ENCODE results near the gene HACL1.
"Not testable (repeated sequence)": the region's sequence is repeated elsewhere in the genome, so short reads cannot be mapped to it uniquely, and the experiment has no call there.

HACL1 gene

DNA sequence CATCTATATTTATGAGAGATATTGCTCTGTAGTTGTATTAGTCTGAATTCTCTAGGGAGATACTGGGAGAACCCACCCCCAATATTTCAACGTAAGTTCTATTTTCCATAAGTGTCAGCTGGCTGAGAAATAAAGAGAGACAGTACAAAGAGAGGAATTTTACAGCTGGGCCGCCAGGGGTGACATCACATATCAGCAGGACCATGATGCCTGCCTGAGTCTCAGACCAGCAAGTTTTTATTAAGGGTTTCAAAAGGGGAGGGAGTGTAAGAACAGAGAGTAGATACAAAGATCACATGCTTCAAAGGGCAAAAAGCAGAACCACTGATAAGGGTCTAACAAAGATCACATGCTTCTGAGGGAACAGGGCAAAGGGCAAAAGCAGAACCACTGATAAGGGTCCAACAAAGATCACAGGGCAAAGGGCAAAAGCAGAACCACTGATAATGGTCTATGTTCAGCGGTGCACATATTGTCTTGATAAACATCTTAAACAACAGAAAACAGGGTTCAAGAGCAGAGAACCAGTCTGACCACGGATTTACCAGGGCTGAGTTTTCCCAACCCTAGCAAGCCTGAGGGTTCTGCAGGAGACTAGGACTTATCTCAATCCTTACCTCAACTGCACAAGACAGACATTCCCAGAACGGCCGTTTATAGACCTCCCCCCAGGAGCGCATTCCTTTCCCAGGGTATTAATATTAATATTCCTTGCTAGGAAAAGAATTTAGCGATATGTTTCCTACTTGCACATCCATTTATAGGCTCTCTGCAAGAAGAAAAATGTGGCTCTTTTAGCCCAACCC lies 18.5 kb upstream of the HACL1 start:
- Mint-ChIP-seq H3K4me1 (peaks cover 25% of the 10 kb centered on the region), H3K9me3 (peaks cover 16% of the 10 kb centered on the region)
- H3K27me3 Mint-ChIP-seq; H3K36me3 Mint-ChIP-seq (ENCODE audit: insufficient read depth); ATAC-seq (replicated peaks; ENCODE audit: extremely low read depth, poor library complexity, severe bottlenecking); H3K27ac Mint-ChIP-seq (ENCODE audit: low read depth); H3K4me3 Mint-ChIP-seq; DNase-seq (ENCODE audit: low spot score in 2 of 2): not testable (repeated sequence)

DNA sequence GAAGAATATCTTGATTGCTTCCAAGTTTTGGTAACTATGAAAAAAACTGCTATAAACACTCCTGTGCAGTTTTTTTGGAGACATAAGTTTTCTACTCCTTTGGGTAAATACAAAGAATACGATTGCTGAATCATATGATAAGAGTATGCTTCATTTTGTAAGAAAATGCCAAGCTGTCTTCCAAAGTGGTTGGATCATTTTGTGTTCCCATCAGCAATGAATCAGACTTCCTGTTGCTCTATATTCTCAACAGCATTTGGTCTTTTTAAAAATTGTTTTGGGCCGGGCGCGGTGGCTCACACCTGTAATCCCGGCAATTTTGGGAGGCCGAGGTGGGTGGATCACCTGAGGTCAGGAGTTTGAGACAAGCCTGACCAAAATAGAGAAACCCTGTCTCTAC lies 14.7 kb upstream of the HACL1 start:
- no peaks in the 10 kb centered on the region for H3K27me3 Mint-ChIP-seq
- DNase-seq (ENCODE audit: low spot score in 2 of 2) (no peak), ATAC-seq (replicated peaks; ENCODE audit: extremely low read depth, poor library complexity, severe bottlenecking) (no peak)
- H3K27ac Mint-ChIP-seq (ENCODE audit: low read depth) = no peak overlapping the region
- peaks cover 10% of the 10 kb centered on the region for H3K9me3 Mint-ChIP-seq
- H3K4me1 Mint-ChIP-seq = peaks cover 9% of the 10 kb centered on the region
- peaks cover 3% of the 10 kb centered on the region for H3K36me3 Mint-ChIP-seq (ENCODE audit: insufficient read depth)
- H3K4me3 Mint-ChIP-seq = no peak overlapping the region

DNA sequence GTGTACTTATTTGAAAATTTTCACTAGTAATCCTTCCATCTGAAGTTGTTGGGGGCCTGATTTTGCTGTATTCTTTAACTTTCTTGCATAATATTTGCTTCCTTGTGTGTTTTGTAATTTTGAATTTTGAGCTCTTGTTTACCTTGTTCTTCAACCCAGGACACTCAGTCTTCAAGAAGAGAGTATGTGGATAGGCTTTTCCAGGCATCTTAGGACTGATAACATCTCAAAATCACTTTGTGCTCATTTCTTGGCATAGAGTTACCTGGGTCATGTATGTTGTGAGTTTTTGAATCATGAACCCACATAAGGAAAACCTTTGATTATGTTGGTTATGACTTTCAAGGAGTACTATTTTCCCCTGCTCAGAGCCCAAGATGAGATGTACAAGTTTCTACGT lies 13.6 kb upstream of the HACL1 start:
- DNase-seq (ENCODE audit: low spot score in 2 of 2) (no peak), ATAC-seq (replicated peaks; ENCODE audit: extremely low read depth, poor library complexity, severe bottlenecking) (no peak)
- H3K4me1 Mint-ChIP-seq = peaks cover 9% of the 10 kb centered on the region
- H3K4me3 Mint-ChIP-seq = no peak overlapping the region
- H3K27ac Mint-ChIP-seq (ENCODE audit: low read depth) = no peak overlapping the region
- peaks cover 3% of the 10 kb centered on the region for H3K36me3 Mint-ChIP-seq (ENCODE audit: insufficient read depth)
- H3K9me3 Mint-ChIP-seq = peaks cover 10% of the 10 kb centered on the region
- H3K27me3 Mint-ChIP-seq = no peaks in the 10 kb centered on the region

DNA sequence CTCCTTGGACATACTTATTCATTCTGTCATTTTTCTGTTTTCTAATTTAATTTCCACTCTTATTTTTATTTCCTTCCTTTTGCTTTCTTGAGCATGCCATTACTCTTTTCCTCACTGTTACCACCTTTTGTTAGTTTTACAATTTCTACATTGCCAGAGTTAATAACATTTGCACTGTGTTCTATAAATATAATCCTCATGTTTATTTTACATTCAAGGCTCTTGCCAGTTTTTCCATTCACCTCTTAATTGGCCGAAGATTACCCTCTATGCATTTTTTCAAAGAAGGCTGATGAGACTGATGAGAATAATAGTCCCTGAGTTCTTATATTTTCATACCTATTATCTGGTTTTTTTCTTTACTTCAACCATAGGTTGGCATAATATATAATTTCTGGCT lies 10.6 kb upstream of the HACL1 start:
- H3K27me3 Mint-ChIP-seq = no peaks in the 10 kb centered on the region
- ATAC-seq (replicated peaks; ENCODE audit: extremely low read depth, poor library complexity, severe bottlenecking) = no peak
- H3K27ac Mint-ChIP-seq (ENCODE audit: low read depth) = no peak overlapping the region
- no peak overlapping the region for H3K4me3 Mint-ChIP-seq
- peaks cover 9% of the 10 kb centered on the region for H3K4me1 Mint-ChIP-seq
- H3K36me3 Mint-ChIP-seq (ENCODE audit: insufficient read depth) = peaks cover 5% of the 10 kb centered on the region
- no peak for DNase-seq (ENCODE audit: low spot score in 2 of 2)
- H3K9me3 Mint-ChIP-seq = no peaks in the 10 kb centered on the region

DNA sequence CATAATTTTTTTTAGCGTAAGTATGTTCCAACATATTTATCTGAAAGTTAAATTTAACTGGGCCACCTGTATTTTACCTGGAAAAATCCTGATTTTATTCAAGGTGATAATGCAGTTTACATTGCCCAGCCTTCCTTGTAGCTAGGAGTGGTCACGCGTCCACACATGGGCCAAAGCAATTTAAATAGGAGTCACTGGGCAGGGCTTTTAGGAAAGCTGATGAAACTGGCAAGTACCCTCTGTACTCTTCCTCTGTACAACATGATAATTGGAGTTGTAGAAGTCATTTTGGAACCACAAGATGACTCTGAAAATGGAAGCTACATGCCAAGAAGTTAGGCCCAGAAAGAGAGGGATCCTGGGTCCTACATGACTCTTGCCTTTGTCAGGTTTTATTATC lies 9.6 kb upstream of the HACL1 start:
- DNase-seq (ENCODE audit: low spot score in 2 of 2) = no peak
- ATAC-seq (replicated peaks; ENCODE audit: extremely low read depth, poor library complexity, severe bottlenecking) = no peak
- no peak overlapping the region for H3K27ac Mint-ChIP-seq (ENCODE audit: low read depth)
- peaks cover 9% of the 10 kb centered on the region for H3K4me1 Mint-ChIP-seq
- H3K9me3 Mint-ChIP-seq = no peaks in the 10 kb centered on the region
- H3K27me3 Mint-ChIP-seq = no peaks in the 10 kb centered on the region
- H3K4me3 Mint-ChIP-seq = no peak overlapping the region
- H3K36me3 Mint-ChIP-seq (ENCODE audit: insufficient read depth) = peaks cover 5% of the 10 kb centered on the region

DNA sequence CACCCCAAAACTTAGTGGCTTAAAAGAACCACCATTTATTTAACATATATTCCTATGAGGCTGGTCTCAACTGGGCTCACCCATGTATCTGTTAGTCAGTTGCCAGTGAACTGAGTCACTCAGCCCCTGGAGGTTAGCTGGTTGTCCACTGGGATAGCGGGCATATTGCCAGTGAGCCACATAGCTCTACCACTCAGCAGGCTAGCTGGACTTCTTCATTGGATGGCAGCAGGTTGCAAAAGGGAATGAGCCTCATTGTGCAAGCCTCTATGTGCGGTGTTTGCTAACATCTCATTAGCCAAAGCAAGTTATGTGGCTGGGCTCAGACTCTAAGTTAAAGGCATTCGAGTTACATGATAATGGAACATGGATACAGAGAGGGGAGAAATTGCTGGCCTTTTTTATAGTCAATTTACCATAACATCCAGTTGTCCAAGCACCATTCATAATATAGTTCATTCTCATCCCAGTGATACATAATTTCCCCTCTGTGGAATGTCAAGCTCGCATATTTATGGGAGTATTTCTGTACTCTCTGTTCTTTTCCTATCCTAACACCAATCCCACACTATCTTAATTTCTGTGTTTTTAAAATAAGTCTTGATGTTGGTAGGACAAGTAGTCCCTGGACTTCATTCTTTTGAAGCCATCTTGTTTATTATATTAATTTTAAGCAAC lies 8.9 kb upstream of the HACL1 start:
- ATAC-seq (replicated peaks; ENCODE audit: extremely low read depth, poor library complexity, severe bottlenecking) = no peak
- DNase-seq (ENCODE audit: low spot score in 2 of 2) = no peak
- H3K4me3 Mint-ChIP-seq = no peak overlapping the region
- H3K27ac Mint-ChIP-seq (ENCODE audit: low read depth) = no peak overlapping the region
- no peaks in the 10 kb centered on the region for H3K27me3 Mint-ChIP-seq
- H3K36me3 Mint-ChIP-seq (ENCODE audit: insufficient read depth) = peaks cover 5% of the 10 kb centered on the region
- peaks cover 9% of the 10 kb centered on the region for H3K4me1 Mint-ChIP-seq
- no peaks in the 10 kb centered on the region for H3K9me3 Mint-ChIP-seq

DNA sequence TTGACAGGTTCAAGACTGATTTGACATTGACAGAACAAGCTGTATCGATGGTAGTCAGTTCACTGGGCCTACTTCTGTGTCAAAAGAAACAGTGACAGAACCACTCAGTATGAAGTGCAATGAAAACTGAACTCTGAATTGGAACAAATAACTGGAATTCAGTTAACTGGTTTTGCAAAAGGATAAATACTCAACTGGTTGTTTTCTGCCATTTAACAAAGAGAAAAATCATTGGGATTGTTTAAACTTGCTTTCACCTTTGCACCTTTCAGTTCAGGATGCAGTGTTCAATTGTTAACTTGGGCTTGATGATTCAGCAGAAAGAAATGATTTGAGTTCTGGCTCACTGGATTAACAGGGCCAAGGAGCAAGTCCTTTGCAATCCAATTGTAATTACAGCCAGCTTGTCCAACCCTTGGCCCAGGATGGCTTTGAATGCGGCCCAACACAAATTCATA lies 5.1 kb upstream of the HACL1 start:
- no peak for DNase-seq (ENCODE audit: low spot score in 2 of 2)
- no peak overlapping the region for H3K4me3 Mint-ChIP-seq
- ATAC-seq (replicated peaks; ENCODE audit: extremely low read depth, poor library complexity, severe bottlenecking) = no peak
- H3K27me3 Mint-ChIP-seq = no peaks in the 10 kb centered on the region
- H3K36me3 Mint-ChIP-seq (ENCODE audit: insufficient read depth) = peaks cover 9% of the 10 kb centered on the region
- H3K4me1 Mint-ChIP-seq = peaks cover 22% of the 10 kb centered on the region
- H3K9me3 Mint-ChIP-seq = no peaks in the 10 kb centered on the region
- H3K27ac Mint-ChIP-seq (ENCODE audit: low read depth) = no peak overlapping the region

DNA sequence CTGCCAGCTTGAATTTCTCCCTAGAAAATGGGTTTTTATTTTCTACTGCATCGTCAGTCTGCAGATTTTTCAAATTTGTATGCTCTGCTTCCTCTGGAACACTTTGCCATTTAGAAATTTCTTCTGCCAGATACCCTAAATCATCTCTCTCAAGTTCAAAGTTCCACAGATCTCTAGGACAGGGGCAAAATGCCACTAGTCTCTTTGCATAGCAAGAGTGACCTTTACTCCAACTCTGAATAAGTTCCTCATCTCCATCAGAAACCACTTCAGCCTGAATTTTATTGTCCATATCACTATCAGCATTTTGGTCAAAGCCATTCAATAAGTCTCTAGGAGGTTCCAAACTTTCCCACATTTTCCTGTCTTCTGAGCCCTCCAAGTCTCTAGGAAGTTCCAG lies 3.2 kb upstream of the HACL1 start:
- DNase-seq (ENCODE audit: low spot score in 2 of 2); H3K9me3 Mint-ChIP-seq; H3K4me3 Mint-ChIP-seq; H3K27me3 Mint-ChIP-seq; ATAC-seq (replicated peaks; ENCODE audit: extremely low read depth, poor library complexity, severe bottlenecking); H3K27ac Mint-ChIP-seq (ENCODE audit: low read depth): not testable (repeated sequence)
- Mint-ChIP-seq H3K4me1 (peaks cover 40% of the 10 kb centered on the region), H3K36me3 (ENCODE audit: insufficient read depth) (peaks cover 17% of the 10 kb centered on the region)

DNA sequence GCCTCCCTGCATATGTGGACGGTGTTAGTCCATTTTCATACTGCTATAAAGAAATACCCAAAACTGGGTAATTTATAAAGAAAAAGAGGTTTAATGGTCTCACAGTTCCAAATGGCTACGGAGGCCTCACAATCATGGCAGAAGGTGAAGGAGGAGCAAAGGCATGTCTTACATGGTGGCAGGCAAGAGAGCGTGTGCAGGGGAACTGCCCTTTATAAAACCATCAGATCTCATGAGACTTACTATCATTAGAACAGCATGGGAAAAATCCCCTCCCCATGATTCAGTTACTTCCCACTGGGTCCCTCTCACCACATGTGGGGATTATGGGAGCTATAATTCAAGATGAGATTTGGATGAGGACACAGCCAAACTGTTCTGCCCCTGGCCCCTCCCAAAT lies 1.4 kb upstream of the HACL1 start:
- peak overlapping the region; percentile 99 for H3K4me3 Mint-ChIP-seq
- peaks cover 29% of the 10 kb centered on the region for H3K36me3 Mint-ChIP-seq (ENCODE audit: insufficient read depth)
- DNase-seq (ENCODE audit: low spot score in 2 of 2); H3K27me3 Mint-ChIP-seq; H3K9me3 Mint-ChIP-seq; ATAC-seq (replicated peaks; ENCODE audit: extremely low read depth, poor library complexity, severe bottlenecking): not testable (repeated sequence)
- H3K27ac Mint-ChIP-seq (ENCODE audit: low read depth) = peak overlapping the region; percentile 96
- peaks cover 54% of the 10 kb centered on the region for H3K4me1 Mint-ChIP-seq

DNA sequence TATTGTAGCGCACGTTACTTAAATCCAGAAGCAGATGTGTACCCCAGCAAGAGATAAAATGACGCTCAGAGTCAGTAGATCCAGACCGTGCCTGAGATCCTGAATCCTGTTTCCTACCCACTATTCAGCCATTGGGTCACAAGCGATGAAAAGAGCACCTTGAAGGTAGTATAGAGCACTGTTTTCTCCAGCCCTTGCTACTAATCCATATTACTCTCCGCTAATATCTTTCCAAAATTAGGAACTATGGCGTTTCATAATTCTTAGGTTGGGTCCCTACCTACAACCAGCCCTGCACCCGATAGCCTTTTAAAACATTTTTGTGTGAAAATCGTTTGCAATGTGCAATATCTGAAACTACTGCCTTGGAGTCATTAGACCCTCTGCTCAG lies 772 bp upstream of the HACL1 start:
- H3K4me3 Mint-ChIP-seq = peak overlapping the region; percentile 99
- H3K27me3 Mint-ChIP-seq = no peaks in the 10 kb centered on the region
- DNase-seq (ENCODE audit: low spot score in 2 of 2) (no peak), ATAC-seq (replicated peaks; ENCODE audit: extremely low read depth, poor library complexity, severe bottlenecking) (no peak)
- peak overlapping the region; percentile 96 for H3K27ac Mint-ChIP-seq (ENCODE audit: low read depth)
- H3K4me1 Mint-ChIP-seq = peaks cover 61% of the 10 kb centered on the region
- H3K36me3 Mint-ChIP-seq (ENCODE audit: insufficient read depth) = peaks cover 35% of the 10 kb centered on the region
- H3K9me3 Mint-ChIP-seq = no peaks in the 10 kb centered on the region

DNA sequence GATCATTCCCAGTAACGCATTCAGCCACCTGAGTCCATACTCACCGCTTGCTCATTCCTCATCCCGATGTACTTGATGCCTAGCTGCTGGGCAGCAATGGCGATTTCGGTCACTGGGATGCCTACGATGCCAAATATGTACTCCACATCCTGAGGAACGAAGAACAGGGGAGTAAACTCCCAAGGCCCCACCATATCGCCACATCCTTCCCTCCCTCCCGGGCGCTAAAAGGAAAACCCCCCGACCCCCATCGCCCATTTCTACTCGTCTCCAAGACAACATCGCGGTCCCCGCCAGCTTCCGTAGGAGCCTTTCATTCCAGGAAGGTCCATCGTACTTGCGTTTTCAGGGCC lies 347 bp downstream of the HACL1 start:
- Mint-ChIP-seq H3K9me3 (no peaks in the 10 kb centered on the region), H3K27me3 (no peaks in the 10 kb centered on the region), H3K4me1 (peaks cover 63% of the 10 kb centered on the region), H3K36me3 (ENCODE audit: insufficient read depth) (peaks cover 41% of the 10 kb centered on the region), H3K27ac (ENCODE audit: low read depth) (peak overlapping the region; percentile 96), H3K4me3 (peak overlapping the region; percentile 99)
- DNase-seq (ENCODE audit: low spot score in 2 of 2) = no peak
- ATAC-seq (replicated peaks; ENCODE audit: extremely low read depth, poor library complexity, severe bottlenecking) = no peak

DNA sequence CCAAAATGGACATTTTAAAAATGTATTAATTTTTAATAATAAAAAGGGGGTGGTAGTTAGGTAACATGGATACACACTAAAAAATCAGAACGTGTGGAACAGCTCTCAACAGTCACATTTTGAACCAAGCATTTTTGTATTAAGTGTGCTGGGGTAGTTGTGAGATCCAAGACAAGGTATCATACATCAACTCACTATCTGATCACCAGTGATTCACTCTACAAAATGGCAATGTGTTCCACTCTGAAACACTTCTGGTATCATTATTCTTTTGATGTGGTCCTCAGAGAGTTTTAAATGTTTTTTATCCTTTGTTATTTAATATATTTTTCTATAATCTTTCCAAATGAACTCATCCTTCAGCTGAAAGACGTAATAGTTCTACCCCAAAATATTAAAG lies 5.4 kb downstream of the HACL1 start:
- Mint-ChIP-seq H3K36me3 (ENCODE audit: insufficient read depth) (peaks cover 35% of the 10 kb centered on the region), H3K4me1 (peaks cover 36% of the 10 kb centered on the region), H3K9me3 (no peaks in the 10 kb centered on the region), H3K27me3 (no peaks in the 10 kb centered on the region), H3K4me3 (no peak overlapping the region), H3K27ac (ENCODE audit: low read depth) (no peak overlapping the region)
- DNase-seq (ENCODE audit: low spot score in 2 of 2) (no peak), ATAC-seq (replicated peaks; ENCODE audit: extremely low read depth, poor library complexity, severe bottlenecking) (no peak)

DNA sequence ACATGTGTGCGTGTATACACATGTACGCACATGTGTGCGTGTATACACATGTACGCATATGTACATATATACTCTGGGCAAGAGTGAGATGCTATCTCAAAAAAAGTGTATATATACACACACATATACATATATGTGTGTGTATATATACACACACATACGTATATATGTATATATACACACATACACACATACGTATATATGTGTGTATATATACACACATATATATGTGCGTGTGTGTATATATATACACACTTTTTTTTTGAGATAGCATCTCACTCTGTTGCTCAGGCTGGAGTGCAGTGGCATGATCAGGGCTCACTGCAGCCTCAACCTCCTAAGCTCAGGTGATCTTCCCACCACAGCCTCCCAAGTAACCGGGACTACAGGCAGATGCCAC lies 8.4 kb downstream of the HACL1 start:
- Mint-ChIP-seq H3K27ac (ENCODE audit: low read depth) (no peak overlapping the region), H3K4me3 (no peak overlapping the region), H3K9me3 (no peaks in the 10 kb centered on the region), H3K36me3 (ENCODE audit: insufficient read depth) (peaks cover 35% of the 10 kb centered on the region), H3K27me3 (no peaks in the 10 kb centered on the region), H3K4me1 (peaks cover 9% of the 10 kb centered on the region)
- DNase-seq (ENCODE audit: low spot score in 2 of 2) (no peak), ATAC-seq (replicated peaks; ENCODE audit: extremely low read depth, poor library complexity, severe bottlenecking) (no peak)
